Lower leg skin (tissue), 4 donors: ENCODE measurements around the gene ZNF714. TPM values are rescaled to one million over a fixed set of nuclear protein-coding genes. Genes with fewer than 3 reads are reported as not detected.

ENCODE experiments used
- DNase-seq, 2 donors: peaks; one replicate each; pipeline ENCODE4 v3.0.0-alpha.2; 2019; ENCODE audit warnings: low spot score in 2 of 2
- H3K4me3 ChIP-seq: fragments of 200-600 bp; sonication (generic); 2 replicates; pipeline ENCODE4 v1.5.1; 2017; ENCODE audit warnings: mild to moderate bottlenecking, low read depth; ENCODE audit not compliant: poor library complexity, severe bottlenecking
- POLR2A ChIP-seq, 2 donors: fragments of 450-650 bp; IDR thresholded peaks; one replicate each; pipeline ENCODE4 v1.6.1; 2016 to 2017; ENCODE audit warnings: antibody characterized with exemption in 2 of 2, mild to moderate bottlenecking in 1 of 2, moderate library complexity in 1 of 2
- WGBS, 2 donors: methylation state at CpG; one replicate each; pipeline ENCODE4 v1.1.5; 2018; 5-methylcytosine and 5-hydroxymethylcytosine counted together
- intact Hi-C: fragments of 100-400 bp; cut with DNase I; formaldehyde crosslinking; loops from one replicate; pipeline ENCODE4 v1.15.0; 2023; ENCODE audit warnings: low total_unique reads
- total RNA-seq, 4 donors: library from RNA; depleted of rRNA; stranded (reverse); fragments of >200 nt; gene quantifications; one replicate each; pipeline ENCODE4 v1.1.0, GENCODE V29; 2016
- TF ChIP-seq, protein P1 (sequence below), 3 donors: fragments of 450-650 bp; IDR thresholded peaks; one replicate each; pipeline ENCODE4 v1.5.1; 2016; ENCODE audit warnings: antibody characterized with exemption in 3 of 3, mild to moderate bottlenecking in 3 of 3, moderate library complexity in 2 of 3

ZNF714 gene
- 10 to 100 TPM in 1 of 4 donors, 1 to 10 TPM in 3; 2.4 to 10.0 (median 7.3) TPM for total RNA-seq

GRCh38 chr19:21082011-21082975 lies at the start of gene ZNF714:
Gene ZNF714 (plus strand): TSS chr19:21082203. CDS start chr19:21098269, 16,066 bp downstream.
- peak within 1 kb of the TSS; percentile 47 for H3K4me3 ChIP-seq
- intact Hi-C loops = no loop called here
- TF ChIP-seq, protein P1, sequence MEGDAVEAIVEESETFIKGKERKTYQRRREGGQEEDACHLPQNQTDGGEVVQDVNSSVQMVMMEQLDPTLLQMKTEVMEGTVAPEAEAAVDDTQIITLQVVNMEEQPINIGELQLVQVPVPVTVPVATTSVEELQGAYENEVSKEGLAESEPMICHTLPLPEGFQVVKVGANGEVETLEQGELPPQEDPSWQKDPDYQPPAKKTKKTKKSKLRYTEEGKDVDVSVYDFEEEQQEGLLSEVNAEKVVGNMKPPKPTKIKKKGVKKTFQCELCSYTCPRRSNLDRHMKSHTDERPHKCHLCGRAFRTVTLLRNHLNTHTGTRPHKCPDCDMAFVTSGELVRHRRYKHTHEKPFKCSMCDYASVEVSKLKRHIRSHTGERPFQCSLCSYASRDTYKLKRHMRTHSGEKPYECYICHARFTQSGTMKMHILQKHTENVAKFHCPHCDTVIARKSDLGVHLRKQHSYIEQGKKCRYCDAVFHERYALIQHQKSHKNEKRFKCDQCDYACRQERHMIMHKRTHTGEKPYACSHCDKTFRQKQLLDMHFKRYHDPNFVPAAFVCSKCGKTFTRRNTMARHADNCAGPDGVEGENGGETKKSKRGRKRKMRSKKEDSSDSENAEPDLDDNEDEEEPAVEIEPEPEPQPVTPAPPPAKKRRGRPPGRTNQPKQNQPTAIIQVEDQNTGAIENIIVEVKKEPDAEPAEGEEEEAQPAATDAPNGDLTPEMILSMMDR (IDR thresholded peaks at IDR 0.05) = no peak
- no peak for TF ChIP-seq POLR2A (IDR thresholded peaks at IDR 0.05)
- DNase-seq = peak; percentile 93 to 95
- 1 to 10% methylated on average over 34 of the region's 38 CpGs for WGBS, 2 donors

GRCh38 chr19:21045028-21045427 lies 37.0 kb upstream of the ZNF714 start:
- no peak for DNase-seq
- H3K4me3 ChIP-seq = no peak overlapping the region
- intact Hi-C loops = no loop called here
- no peak for TF ChIP-seq POLR2A (IDR thresholded peaks at IDR 0.05)
- TF ChIP-seq, protein P1 (IDR thresholded peaks at IDR 0.05) = no peak

GRCh38 chr19:21046489-21046888 lies 35.5 kb upstream of the ZNF714 start:
- DNase-seq = no peak
- 93 to 96% methylated on average over 3 of the region's 3 CpGs for WGBS, 2 donors
- intact Hi-C loops = no loop called here
- TF ChIP-seq, protein P1 (IDR thresholded peaks at IDR 0.05) = no peak
- TF ChIP-seq POLR2A (IDR thresholded peaks at IDR 0.05) = no peak
- H3K4me3 ChIP-seq = no peak overlapping the region

GRCh38 chr19:21047716-21048115 lies 34.3 kb upstream of the ZNF714 start:
- no peak overlapping the region for H3K4me3 ChIP-seq
- no peak for DNase-seq
- TF ChIP-seq POLR2A (IDR thresholded peaks at IDR 0.05) = no peak
- TF ChIP-seq, protein P1 (IDR thresholded peaks at IDR 0.05) = no peak
- WGBS, 2 donors = 98 to 100% methylated on average over 2 of the region's 2 CpGs
- intact Hi-C loops = no loop called here

GRCh38 chr19:21052902-21053301 lies 29.1 kb upstream of the ZNF714 start:
- DNase-seq = no peak
- intact Hi-C loops = no loop called here
- WGBS, 2 donors = 96 to 98% methylated on average over 5 of the region's 5 CpGs
- H3K4me3 ChIP-seq = no peak overlapping the region
- TF ChIP-seq, protein P1 (IDR thresholded peaks at IDR 0.05) = no peak
- TF ChIP-seq POLR2A (IDR thresholded peaks at IDR 0.05) = no peak
